T-cell (primary cell): ENCODE data around the gene NAB1. TPM values are rescaled to one million over a fixed set of nuclear protein-coding genes. Genes with fewer than 3 reads are reported as not detected.

Source experiments
- total RNA-seq, 35 experiments: library from RNA in 6 of 35; stranded (reverse) in 6 of 35; fragments of 120-200 nt in 1 of 35; gene quantifications; one replicate each; pipeline versions ENCODE4 v1.2.1 to v1.2.4 and lab custom pipeline; 2013 to 2026

Gene NAB1
- total RNA-seq, 5 donors from 2014 or later (not counting 1 experiment from before 2014, with no cell fraction given) = 17.7 to 22.1 (median 19.2) TPM

Other genes starting within 250 kb of the NAB1 start
- gene MFSD6, start 240.7 kb upstream of the NAB1 start, total RNA-seq = 10 to 100 TPM; 42.3 to 47.4 (median 44.4) TPM
- 10 to 100 TPM; 11.1 to 16.2 (median 15.3) TPM for gene NEMP2, start 114.4 kb upstream of the NAB1 start, total RNA-seq
- gene GLS, start 231.7 kb downstream of the NAB1 start, total RNA-seq = 100 to 1,000 TPM; 192 to 233 (median 209) TPM